ENCODE measurements around the gene CARMIL1.
A peak's percentile ranks its signal among the peaks of the same experiment; 100 is the strongest.

Gene CARMIL1

GRCh38 chr6:25485821-25486534 is 206.8 kb downstream of the CARMIL1 start:
- no peak for DNase-seq

GRCh38 chr6:25486550-25486949 is 207.4 kb downstream of the CARMIL1 start:
- no peak for DNase-seq

GRCh38 chr6:25487012-25487411 is 207.8 kb downstream of the CARMIL1 start:
- no peak for DNase-seq

- no peak for DNase-seq
Measured at GRCh38 chr6:25488156-25488555, 209.0 kb downstream of the CARMIL1 start.

GRCh38 chr6:25489399-25489798 is 210.2 kb downstream of the CARMIL1 start:
- DNase-seq: no peak

GRCh38 chr6:25490018-25490801 is 211.0 kb downstream of the CARMIL1 start:
- DNase-seq: peak in 1 of 2 experiments; percentile 55

- no peak for DNase-seq
Measured at GRCh38 chr6:25492951-25493350, 213.8 kb downstream of the CARMIL1 start.

GRCh38 chr6:25494469-25494868 is 215.3 kb downstream of the CARMIL1 start:
- DNase-seq: no peak

GRCh38 chr6:25497383-25498040 is 218.3 kb downstream of the CARMIL1 start:
- DNase-seq: no peak

GRCh38 chr6:25498505-25498904 is 219.3 kb downstream of the CARMIL1 start:
- DNase-seq: no peak

- DNase-seq: no peak
Measured at GRCh38 chr6:25499615-25500235, 220.6 kb downstream of the CARMIL1 start.

- DNase-seq: no peak
Measured at GRCh38 chr6:25503686-25504085, 224.5 kb downstream of the CARMIL1 start.

- DNase-seq: no peak
Measured at GRCh38 chr6:25504661-25505060, 225.5 kb downstream of the CARMIL1 start.

GRCh38 chr6:25506020-25506419 is 226.8 kb downstream of the CARMIL1 start:
- DNase-seq: no peak

- no peak for DNase-seq
Measured at GRCh38 chr6:25508051-25508450, 228.9 kb downstream of the CARMIL1 start.

GRCh38 chr6:25511376-25511775 is 232.2 kb downstream of the CARMIL1 start:
- DNase-seq: no peak

- DNase-seq: no peak
Measured at GRCh38 chr6:25512560-25512959, 233.4 kb downstream of the CARMIL1 start.

GRCh38 chr6:25519856-25520255 is 240.7 kb downstream of the CARMIL1 start:
- no peak for DNase-seq

- DNase-seq: no peak
Measured at GRCh38 chr6:25524542-25524941, 245.4 kb downstream of the CARMIL1 start.

- DNase-seq: no peak
Measured at GRCh38 chr6:25525078-25525477, 245.9 kb downstream of the CARMIL1 start.

GRCh38 chr6:25534942-25535631 is 255.9 kb downstream of the CARMIL1 start:
- DNase-seq: no peak

- DNase-seq: no peak
Measured at GRCh38 chr6:25535632-25536225, 256.6 kb downstream of the CARMIL1 start.

Measured in cerebellar nuclear complex (tissue), 1 donor.